Left lung (tissue), 10 donors: ENCODE results near the gene GRID1. TPM values are rescaled to one million over a fixed set of nuclear protein-coding genes. Genes with fewer than 3 reads are reported as not detected.

Experiments used
- ATAC-seq: fragments of 200-7000 bp; cut with Tn5 transposase; one replicate; pipeline ENCODE4 v1.9.1; 2020; ENCODE audit warnings: moderate library complexity
- DNase-seq, 4 donors: peaks; one replicate each; pipeline ENCODE4 v3.0.0-alpha.2; 2013 to 2020
- H3K27ac ChIP-seq, 2 donors: fragments of 200-600 bp; sonication (generic) in 1 of 2; one replicate each; pipeline versions ENCODE4 v1.5.0 to v1.8.0; 2020 to 2021
- H3K27me3 ChIP-seq, 2 donors: fragments of 200-600 bp; sonication (generic) in 1 of 2; one replicate each; pipeline versions ENCODE4 v1.5.0 to v1.8.0; 2020 to 2021
- H3K36me3 ChIP-seq, 2 donors: fragments of 200-600 bp; sonication (generic) in 1 of 2; one replicate each; pipeline versions ENCODE4 v1.5.0 to v1.8.0; 2020 to 2021
- H3K4me1 ChIP-seq, 2 donors: fragments of 200-600 bp; one replicate each; pipeline ENCODE4 v1.8.0; 2021
- H3K4me3 ChIP-seq, 2 donors: fragments of 200-600 bp; sonication (generic) in 1 of 2; one replicate each; pipeline versions ENCODE4 v1.5.0 to v1.8.0; 2020 to 2021; ENCODE audit warnings: mild to moderate bottlenecking in 1 of 2
- H3K9me3 ChIP-seq, 2 donors: fragments of 200-600 bp; sonication (generic) in 1 of 2; one replicate each; pipeline versions ENCODE4 v1.5.0 to v1.8.0; 2020 to 2021
- intact Hi-C, 2 donors: fragments of 100-400 bp; cut with DNase I; formaldehyde crosslinking; loops; one replicate each; pipeline versions ENCODE4 v1.11.2 to v1.14.2; 2022
- polyA plus RNA-seq, 6 donors: library from polyadenylated mRNA; unstranded; fragments of 120-200 nt; gene quantifications; one replicate each; pipeline ENCODE4 v1.2.1, GENCODE V29; 2013; ENCODE audit not compliant: insufficient read length in 6 of 6
- total RNA-seq, 2 donors: library from RNA; stranded (reverse); fragmentation: NEBNext Ultra II Directional; extraction: Animal tissue kit (Norgen Biotek cat#: 25700); gene quantifications; one replicate each; pipeline ENCODE4 v1.2.1, GENCODE V29; 2021
- TF ChIP-seq, protein P1 (sequence below), 2 donors: fragments of 200-600 bp; sonication (generic) in 1 of 2; IDR thresholded peaks; one replicate each; pipeline versions ENCODE4 v1.5.0 to v1.8.0; 2021; ENCODE audit warnings: antibody characterized with exemption in 2 of 2
- donor health status: DM: no; HTN: yes; CAD: no.
- donor health status: DM: no; HTN: no; CAD: no.

The GRID1 gene
- total and polyA plus RNA-seq, 8 donors, result 0.81 to 2.6 (median 1.2) TPM

DNA sequence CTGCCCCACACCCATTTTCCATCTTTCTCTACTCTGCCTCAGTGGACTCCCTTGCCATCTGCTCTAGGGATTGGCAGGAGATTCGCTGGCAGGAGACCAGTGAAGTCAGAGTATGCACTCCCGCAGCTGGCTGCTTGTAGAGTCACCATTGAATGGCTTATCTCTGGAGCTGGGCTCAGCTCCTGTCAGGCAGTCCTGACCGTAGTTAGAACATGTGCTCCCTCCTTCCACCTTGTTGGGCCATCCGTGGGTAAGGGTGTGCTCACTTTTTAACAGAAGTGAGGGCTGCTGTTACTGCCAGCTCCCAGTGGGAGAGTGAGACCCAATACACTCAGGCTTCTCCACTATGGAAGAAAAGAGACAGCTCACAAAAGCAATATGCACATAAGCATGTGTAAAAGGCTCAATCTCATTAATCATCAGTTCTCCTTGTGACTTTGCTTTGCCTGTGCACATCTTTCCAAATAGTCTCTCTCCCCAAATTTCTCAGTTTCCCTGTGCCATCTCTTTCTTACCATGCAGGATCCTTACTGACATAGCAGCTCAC is 773.3 kb downstream of the GRID1 start:
- no peak overlapping the region for H3K27ac ChIP-seq
- DNase-seq, result no peak
- intact Hi-C loops, result no loop called here

GRCh38 chr10:85581371-85581770 is 785.2 kb downstream of the GRID1 start:
- DNase-seq, result no peak
- H3K4me1 ChIP-seq, result no peaks in the 10 kb centered on the region
- H3K9me3 ChIP-seq, result peaks cover 0 to 11% of the 10 kb centered on the region in 2 donors
- H3K4me3 ChIP-seq, result no peak overlapping the region
- TF ChIP-seq, protein P1, sequence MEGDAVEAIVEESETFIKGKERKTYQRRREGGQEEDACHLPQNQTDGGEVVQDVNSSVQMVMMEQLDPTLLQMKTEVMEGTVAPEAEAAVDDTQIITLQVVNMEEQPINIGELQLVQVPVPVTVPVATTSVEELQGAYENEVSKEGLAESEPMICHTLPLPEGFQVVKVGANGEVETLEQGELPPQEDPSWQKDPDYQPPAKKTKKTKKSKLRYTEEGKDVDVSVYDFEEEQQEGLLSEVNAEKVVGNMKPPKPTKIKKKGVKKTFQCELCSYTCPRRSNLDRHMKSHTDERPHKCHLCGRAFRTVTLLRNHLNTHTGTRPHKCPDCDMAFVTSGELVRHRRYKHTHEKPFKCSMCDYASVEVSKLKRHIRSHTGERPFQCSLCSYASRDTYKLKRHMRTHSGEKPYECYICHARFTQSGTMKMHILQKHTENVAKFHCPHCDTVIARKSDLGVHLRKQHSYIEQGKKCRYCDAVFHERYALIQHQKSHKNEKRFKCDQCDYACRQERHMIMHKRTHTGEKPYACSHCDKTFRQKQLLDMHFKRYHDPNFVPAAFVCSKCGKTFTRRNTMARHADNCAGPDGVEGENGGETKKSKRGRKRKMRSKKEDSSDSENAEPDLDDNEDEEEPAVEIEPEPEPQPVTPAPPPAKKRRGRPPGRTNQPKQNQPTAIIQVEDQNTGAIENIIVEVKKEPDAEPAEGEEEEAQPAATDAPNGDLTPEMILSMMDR (IDR thresholded peaks at IDR 0.05), result no peak
- H3K27me3 ChIP-seq, result no peaks in the 10 kb centered on the region
- intact Hi-C loops, result no loop called here
- no peaks in the 10 kb centered on the region for H3K36me3 ChIP-seq
- no peak for ATAC-seq
- H3K27ac ChIP-seq, result no peak overlapping the region

More for the DNA sequence above, 773.3 kb downstream of the GRID1 start:
- no peak for ATAC-seq
- TF ChIP-seq, protein P1 (IDR thresholded peaks at IDR 0.05), result no peak
- no peaks in the 10 kb centered on the region for H3K36me3 ChIP-seq
- H3K9me3 ChIP-seq, result peaks cover 0 to 2% of the 10 kb centered on the region in 2 donors
- H3K27me3 ChIP-seq, result no peaks in the 10 kb centered on the region
- no peak overlapping the region for H3K4me3 ChIP-seq
- H3K4me1 ChIP-seq, result no peaks in the 10 kb centered on the region

GRCh38 chr10:85580585-85580984 is 786.0 kb downstream of the GRID1 start:
- Histone ChIP-seq H3K27me3 (no peaks in the 10 kb centered on the region), H3K4me3 (no peak overlapping the region), H3K36me3 (no peaks in the 10 kb centered on the region), H3K9me3 (peaks cover 0 to 11% of the 10 kb centered on the region in 2 donors), H3K4me1 (no peaks in the 10 kb centered on the region), H3K27ac (no peak overlapping the region)
- TF ChIP-seq, protein P1 (IDR thresholded peaks at IDR 0.05), result no peak
- intact Hi-C loops, result no loop called here
- ATAC-seq (no peak), DNase-seq (no peak)

DNA sequence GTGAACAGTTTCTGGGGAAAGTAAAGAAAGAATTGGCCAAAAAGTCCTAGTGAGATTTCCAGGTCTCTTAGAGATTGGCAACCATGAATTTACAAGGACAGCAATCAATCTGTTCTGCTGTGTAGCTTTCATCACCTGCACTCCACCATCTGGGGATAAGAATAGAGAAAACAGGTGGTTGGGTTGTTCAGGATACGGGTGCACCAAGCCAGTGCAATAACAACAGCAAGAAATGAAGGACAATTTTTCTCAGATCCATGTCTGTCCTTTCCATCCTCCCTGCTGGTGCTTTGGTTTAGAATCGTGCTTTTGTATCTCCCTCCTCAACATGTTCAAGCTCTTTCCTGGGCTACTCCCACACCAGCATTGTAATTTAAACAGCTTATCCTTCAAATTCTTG is 787.7 kb downstream of the GRID1 start:
- ATAC-seq, result no peak
- H3K9me3 ChIP-seq, result peaks cover 0 to 11% of the 10 kb centered on the region in 2 donors
- H3K27me3 ChIP-seq, result no peaks in the 10 kb centered on the region
- H3K4me1 ChIP-seq, result no peaks in the 10 kb centered on the region
- no peak overlapping the region for H3K27ac ChIP-seq
- no peak overlapping the region for H3K4me3 ChIP-seq
- no peak for DNase-seq
- H3K36me3 ChIP-seq, result no peaks in the 10 kb centered on the region
- TF ChIP-seq, protein P1 (IDR thresholded peaks at IDR 0.05), result no peak
- intact Hi-C loops, result no loop called here

GRCh38 chr10:85575441-85575840 is 791.2 kb downstream of the GRID1 start:
- ATAC-seq, result no peak
- TF ChIP-seq, protein P1 (IDR thresholded peaks at IDR 0.05), result no peak
- Histone ChIP-seq H3K4me3 (no peak overlapping the region), H3K27ac (no peak overlapping the region), H3K36me3 (no peaks in the 10 kb centered on the region), H3K9me3 (no peaks in the 10 kb centered on the region), H3K27me3 (no peaks in the 10 kb centered on the region), H3K4me1 (no peaks in the 10 kb centered on the region)
- intact Hi-C loops, result no loop called here
- no peak for DNase-seq
